ENCODE measurements around the gene EIPR1.

The EIPR1 gene

DNA sequence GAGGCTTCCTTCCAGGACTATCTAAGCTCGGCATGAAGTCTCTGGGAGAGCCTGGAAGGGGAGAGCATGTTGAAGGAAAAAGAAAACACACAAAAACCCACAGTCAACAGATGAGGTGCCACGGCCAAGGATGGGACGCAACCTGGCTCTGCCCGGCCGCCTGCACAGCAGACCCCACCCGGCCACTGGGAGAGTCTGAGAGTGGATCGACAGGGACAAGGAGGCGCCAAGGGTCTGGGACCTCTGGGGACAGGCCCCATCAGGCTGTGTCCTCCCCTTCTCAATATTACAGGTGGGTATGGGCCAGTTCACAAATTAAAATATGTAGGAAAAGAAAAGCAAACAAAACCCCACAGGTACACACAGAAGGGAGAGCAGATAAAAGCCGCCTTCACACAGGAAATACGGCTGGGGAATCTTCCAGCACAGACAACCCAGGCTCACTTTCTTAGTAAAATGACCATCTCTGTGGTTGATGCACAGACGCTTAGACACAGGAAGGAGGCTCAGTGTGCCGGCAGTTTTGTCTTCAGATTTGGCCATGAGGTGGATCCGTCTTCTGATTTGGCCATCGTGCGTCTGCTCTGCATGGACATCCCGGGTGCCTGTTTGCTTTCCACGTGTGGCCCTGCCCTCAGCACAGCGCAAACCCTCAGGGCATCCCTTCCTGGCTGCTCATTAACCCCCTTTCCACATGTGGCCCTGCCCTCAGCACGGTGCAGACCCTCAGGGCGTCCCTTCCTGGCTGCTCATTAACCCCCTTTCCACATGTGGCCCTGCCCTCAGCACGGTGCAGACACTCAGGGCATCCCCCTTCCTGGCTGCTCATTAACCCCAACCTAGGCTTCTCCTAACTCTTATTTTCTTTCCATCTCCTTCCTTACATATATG, 138.4 kb downstream of the EIPR1 start:
- DNase-seq, result peak; percentile 62

GRCh38 chr2:3236300-3237045, 141.1 kb downstream of the EIPR1 start:
- peak; percentile 48 for DNase-seq

DNA sequence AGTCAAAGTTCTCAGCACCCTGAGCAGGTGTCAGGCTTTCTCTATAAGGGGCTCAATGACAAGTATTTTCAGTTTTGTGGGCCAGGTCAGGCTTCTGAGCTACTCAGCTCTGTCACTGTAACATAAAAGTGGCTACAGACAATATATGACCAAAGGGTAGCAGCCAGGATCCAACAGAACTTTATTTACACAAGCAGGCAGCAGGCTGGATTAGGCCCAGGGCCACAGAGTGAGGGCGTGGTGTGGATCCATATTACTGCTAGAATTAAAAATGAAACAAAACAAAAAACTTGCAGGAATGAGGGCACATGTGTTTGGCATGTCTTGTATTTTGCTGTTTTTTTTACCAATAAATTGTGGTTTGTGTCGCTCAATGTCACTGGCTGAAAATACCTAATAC, 143.7 kb downstream of the EIPR1 start:
- DNase-seq, result peak; percentile 30

DNA sequence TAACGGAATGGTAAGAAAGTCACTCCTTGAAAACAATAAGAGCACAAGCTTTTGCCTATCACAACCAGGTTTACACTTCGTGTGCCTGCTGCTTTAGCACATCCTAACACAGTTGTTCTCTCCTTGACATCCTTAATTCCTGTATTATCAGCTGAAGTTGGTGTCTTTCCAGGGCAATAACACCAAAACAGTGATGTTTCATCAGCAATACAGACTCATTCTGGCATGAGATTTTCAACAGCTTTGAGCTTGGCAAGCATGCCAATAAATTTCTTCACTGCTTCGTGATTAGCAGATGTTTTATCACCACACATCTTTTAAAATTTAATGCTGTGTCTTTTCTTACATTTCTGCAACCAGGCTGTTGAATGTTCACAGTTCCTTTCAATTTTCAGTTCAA, 148.4 kb downstream of the EIPR1 start:
- no peak for DNase-seq

GRCh38 chr2:3224681-3225080, 152.9 kb downstream of the EIPR1 start:
- DNase-seq, result no peak

DNA sequence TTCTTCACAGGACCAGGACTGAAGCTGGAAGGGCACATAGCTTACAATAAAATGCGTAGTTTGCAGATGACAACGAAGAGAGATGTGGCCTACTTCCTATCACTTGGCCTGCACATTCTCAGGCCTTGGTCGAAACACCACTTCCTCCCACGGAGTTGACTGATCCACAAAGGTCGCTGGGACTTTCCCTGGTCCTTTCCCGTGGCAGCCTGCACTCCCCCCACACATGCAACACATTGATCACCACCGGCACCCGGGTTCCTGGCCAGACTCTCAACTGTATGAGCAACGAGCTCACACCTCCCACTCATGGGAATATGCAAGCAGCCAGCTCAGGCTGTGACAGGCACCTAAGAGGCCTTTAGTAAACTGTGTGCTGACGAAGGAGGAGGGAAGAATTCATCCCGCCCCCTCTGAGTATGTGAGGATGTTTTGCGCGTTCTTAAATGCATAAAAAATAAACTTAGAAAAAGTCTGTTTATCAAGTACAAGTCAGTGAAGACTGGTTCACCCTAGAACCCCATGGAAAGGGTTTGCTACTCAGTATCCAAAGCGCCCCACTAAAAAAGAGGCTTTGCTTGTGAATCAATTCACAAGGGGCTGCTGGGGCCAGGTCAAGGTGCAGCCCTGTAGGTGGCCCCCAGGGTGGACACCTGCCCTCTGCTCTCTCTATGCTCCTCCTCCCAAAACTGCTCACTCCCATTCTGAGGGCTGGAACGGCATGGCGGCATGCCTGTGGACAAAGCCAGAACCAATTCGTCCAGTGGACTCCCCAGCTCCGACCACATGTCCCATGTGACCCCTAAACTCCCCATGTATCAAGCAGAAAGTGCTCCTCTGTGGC, 154.3 kb downstream of the EIPR1 start:
- peak; percentile 89 for DNase-seq

GRCh38 chr2:3222636-3223035, 155.0 kb downstream of the EIPR1 start:
- no peak for DNase-seq

GRCh38 chr2:3219536-3219935, 158.1 kb downstream of the EIPR1 start:
- DNase-seq, result peak; percentile 52

- peak; percentile 58 for DNase-seq
Measured at GRCh38 chr2:3217646-3218045, 160.0 kb downstream of the EIPR1 start.

DNA sequence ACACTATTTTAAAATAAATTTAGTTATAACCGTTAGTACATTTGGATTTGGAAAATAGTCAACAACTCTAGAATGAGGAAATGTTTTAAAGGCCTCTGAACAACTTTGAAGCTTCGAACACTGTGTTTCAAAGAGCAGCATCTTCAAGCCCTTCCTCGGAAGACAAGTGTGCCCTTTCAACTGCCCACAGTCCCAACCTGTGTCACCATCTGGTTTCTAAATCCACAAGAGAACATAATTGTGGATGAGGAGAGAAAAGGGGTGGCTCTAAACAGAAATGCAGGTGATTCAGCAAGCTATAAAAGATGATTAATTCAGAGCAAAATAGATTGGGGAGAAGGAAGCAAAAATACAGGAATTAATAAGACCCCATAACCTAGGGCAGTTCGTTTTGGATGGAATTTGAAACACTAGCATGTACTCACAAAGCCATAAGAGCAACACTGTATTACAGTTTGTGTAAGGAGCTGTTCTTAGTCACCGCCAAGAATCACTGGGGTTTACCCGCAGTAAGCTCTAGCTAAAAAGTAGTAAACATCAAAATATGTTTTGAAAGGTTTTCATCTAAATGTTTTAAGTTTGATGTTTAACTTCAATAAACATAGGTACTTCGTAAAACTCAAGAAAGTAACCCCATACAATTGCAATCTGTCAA, 160.7 kb downstream of the EIPR1 start:
- DNase-seq, result no peak

DNA sequence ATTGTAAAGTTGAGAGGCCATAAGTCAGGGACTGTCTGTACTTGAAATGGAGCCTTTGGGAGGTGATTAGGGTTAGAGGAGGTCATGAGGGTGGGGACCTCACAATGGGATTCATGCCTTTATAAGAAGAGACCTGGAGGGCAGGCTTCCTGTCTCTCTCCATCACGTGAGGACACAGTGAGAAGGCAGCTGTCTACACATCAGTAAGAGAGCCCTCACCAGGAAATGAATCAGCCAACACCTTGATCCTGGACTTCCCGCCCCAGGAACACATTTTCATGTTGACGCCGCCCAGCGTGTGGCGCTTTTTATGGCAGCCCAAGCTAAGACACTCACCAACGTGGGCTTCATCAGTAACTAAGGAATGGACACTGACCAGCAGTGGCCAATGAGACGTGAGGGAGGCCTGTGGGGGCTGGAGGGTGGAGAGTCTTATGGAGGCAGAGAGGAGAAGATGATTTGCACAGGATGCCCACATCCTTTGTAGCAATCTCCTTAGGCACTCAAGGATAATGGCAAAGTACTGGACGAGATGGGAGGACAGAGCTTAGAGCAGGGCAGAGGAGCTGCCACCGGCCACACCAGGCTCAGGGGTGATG, 162.7 kb downstream of the EIPR1 start:
- peak; percentile 50 for DNase-seq

GRCh38 chr2:3214065-3214464, 163.6 kb downstream of the EIPR1 start:
- peak; percentile 19 for DNase-seq

- DNase-seq, result peak; percentile 13
Measured at GRCh38 chr2:3212984-3213383, 164.6 kb downstream of the EIPR1 start.

- DNase-seq, result no peak
Measured at GRCh38 chr2:3212061-3212362, 165.6 kb downstream of the EIPR1 start.

DNA sequence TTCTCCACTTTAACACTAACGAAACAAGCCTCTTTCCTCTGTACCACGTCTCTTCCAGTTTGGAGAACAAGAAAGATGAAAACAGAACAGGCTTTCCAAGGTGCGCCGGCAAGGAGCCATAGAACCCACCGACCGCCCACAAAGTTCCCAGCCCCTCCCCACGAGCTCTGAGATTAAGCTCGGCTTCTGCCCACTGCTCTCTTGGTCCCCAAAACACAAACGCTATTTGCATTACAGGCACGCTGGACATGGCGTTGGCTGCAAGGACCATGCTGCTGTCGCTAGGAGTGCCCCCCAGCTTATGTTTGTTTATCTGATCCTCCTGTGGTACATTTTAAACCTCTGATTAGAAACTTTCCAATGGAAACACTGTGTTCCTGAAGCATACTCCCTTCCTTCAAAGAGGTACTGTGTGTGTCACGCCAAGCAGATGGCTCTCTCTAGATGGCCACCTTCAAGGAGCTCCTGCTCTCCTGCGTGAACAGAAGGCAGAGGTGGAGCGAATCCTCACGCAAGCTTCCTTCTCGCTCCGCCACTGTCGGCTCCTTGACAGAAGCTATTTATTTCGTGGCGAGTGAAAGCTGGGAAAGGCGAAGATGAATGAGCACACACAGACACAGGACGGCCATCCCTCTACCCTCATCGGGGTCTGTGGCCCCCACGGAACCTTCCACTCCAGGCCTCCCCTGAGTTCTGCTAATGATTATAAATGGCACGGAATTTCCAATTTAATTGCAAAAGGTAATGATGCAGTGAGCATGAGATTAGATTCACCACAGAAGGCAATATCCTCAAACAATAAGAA, 166.2 kb downstream of the EIPR1 start:
- DNase-seq, result peak; percentile 47

- peak; percentile 33 for DNase-seq
Measured at GRCh38 chr2:3210257-3210656, 167.4 kb downstream of the EIPR1 start.

GRCh38 chr2:3209258-3209657, 168.4 kb downstream of the EIPR1 start:
- DNase-seq, result peak; percentile 33

- DNase-seq, result peak; percentile 44
Measured at GRCh38 chr2:3208591-3208990, 169.0 kb downstream of the EIPR1 start.

DNA sequence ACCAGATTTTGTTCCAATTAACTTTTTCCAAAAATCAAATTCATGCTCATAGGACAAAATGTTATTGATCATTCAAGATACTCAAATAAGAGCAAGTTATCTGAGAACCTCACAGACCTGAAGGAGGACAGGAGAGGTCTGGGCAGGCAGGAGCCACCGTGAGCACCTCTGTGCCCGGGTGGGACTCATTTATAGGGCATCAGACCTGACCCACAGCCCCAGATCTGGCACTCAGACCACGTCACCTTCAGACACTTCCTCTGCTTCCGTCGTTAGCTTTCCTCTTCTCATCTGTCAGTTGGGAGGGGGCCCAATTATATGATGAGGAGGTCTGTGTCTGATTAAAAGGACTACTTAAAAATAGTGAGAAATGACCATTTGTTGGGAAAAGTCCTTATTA, 169.4 kb downstream of the EIPR1 start:
- DNase-seq, result peak; percentile 24

DNA sequence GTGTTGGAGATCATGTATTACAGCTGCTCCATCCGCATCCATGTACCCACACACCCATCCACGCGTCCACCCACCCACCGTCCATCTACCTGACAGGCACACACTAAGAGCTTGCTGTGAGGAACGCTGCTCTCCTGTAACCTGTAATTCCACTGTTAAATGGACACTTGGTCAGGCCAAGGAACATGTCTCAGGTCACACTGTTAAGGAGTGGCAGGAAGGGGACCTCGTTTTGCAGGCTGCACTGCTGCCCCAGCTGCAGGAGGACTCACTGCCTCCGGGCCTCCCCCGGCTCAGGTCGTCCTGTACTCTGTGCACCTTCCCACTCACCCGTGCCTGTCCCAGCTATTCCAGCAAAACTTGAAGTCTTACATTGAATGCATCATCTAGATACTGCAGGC, 170.5 kb downstream of the EIPR1 start:
- peak; percentile 33 for DNase-seq

GRCh38 chr2:3205845-3206244, 171.8 kb downstream of the EIPR1 start:
- DNase-seq, result no peak
